Glutamatergic neuron (in vitro differentiated cells): ENCODE measurements around the gene SLC35G2. TPM values are rescaled to one million over a fixed set of nuclear protein-coding genes. Genes with fewer than 3 reads are reported as not detected.
"Not testable (repeated sequence)": the region's sequence is repeated elsewhere in the genome, so short reads cannot be mapped to it uniquely, and the experiment has no call there.

Experiments
- DNase-seq: peaks from one replicate; pipeline ENCODE4 v3.0.0; 2022
- H3K27ac Mint-ChIP-seq: one replicate; pipeline ENCODE4 v1.8.0; 2020; ENCODE audit warnings: mild to moderate bottlenecking, mixed read lengths, inconsistent platforms; ENCODE audit not compliant: unreplicated experiment
- H3K27me3 Mint-ChIP-seq: one replicate; pipeline ENCODE4 v1.8.0; 2020; ENCODE audit warnings: mild to moderate bottlenecking, moderate library complexity, mixed read lengths, inconsistent platforms; ENCODE audit not compliant: unreplicated experiment
- H3K36me3 Mint-ChIP-seq: one replicate; pipeline ENCODE4 v1.8.0; 2020; ENCODE audit warnings: mild to moderate bottlenecking, mixed read lengths, inconsistent platforms; ENCODE audit not compliant: unreplicated experiment
- H3K4me1 Mint-ChIP-seq: one replicate; pipeline ENCODE4 v1.8.0; 2020; ENCODE audit warnings: mild to moderate bottlenecking, low read depth, mixed read lengths, inconsistent platforms; ENCODE audit not compliant: unreplicated experiment
- H3K4me3 Mint-ChIP-seq: one replicate; pipeline ENCODE4 v1.8.0; 2020; ENCODE audit warnings: mild to moderate bottlenecking, mixed read lengths, inconsistent platforms; ENCODE audit not compliant: unreplicated experiment
- H3K9me3 Mint-ChIP-seq: one replicate; pipeline ENCODE4 v1.8.0; 2020; ENCODE audit warnings: mild to moderate bottlenecking, moderate library complexity, mixed read lengths, inconsistent platforms; ENCODE audit not compliant: unreplicated experiment
- total RNA-seq: library from RNA; stranded (reverse); fragmentation: NEBNext Ultra II Directional; extraction: Animal tissue kit (Norgen Biotek cat#: 25700); gene quantifications from one replicate; pipeline ENCODE4 v1.2.1, GENCODE V29; 2021; ENCODE audit not compliant: unreplicated experiment
- TF ChIP-seq, protein P1 (sequence below): fragments of 200-600 bp; sonication (generic); IDR thresholded peaks from one replicate; pipeline ENCODE4 v1.5.0; 2021; ENCODE audit not compliant: partially characterized antibody, unreplicated experiment

SLC35G2 gene
- total RNA-seq, 1 donor from 2014 or later: 22.6 TPM

DNA sequence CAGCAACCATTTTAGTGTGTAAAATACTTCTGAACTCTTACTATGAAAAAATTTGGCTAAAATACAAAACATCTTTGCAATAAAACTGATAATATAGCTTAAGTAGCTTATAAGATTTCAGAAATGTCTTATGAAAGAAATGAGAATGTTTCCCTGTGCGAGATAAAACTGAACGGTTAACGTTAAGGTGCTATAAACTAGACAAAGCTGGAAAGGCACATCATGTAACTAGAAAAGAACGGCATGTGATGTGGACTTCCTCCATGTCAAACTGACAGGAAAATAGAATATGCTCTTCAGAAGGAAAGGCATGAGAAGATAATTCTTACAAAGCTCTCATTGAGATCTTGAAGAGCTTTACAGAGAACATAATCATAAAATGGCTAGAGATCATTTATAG lies 79.6 kb downstream of the SLC35G2 start:
- no peaks in the 10 kb centered on the region for H3K27me3 Mint-ChIP-seq
- H3K27ac Mint-ChIP-seq: no peak overlapping the region
- TF ChIP-seq, protein P1, sequence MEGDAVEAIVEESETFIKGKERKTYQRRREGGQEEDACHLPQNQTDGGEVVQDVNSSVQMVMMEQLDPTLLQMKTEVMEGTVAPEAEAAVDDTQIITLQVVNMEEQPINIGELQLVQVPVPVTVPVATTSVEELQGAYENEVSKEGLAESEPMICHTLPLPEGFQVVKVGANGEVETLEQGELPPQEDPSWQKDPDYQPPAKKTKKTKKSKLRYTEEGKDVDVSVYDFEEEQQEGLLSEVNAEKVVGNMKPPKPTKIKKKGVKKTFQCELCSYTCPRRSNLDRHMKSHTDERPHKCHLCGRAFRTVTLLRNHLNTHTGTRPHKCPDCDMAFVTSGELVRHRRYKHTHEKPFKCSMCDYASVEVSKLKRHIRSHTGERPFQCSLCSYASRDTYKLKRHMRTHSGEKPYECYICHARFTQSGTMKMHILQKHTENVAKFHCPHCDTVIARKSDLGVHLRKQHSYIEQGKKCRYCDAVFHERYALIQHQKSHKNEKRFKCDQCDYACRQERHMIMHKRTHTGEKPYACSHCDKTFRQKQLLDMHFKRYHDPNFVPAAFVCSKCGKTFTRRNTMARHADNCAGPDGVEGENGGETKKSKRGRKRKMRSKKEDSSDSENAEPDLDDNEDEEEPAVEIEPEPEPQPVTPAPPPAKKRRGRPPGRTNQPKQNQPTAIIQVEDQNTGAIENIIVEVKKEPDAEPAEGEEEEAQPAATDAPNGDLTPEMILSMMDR: no peak
- peaks cover 14% of the 10 kb centered on the region for H3K36me3 Mint-ChIP-seq
- H3K4me3 Mint-ChIP-seq: no peak overlapping the region
- no peak for DNase-seq
- no peaks in the 10 kb centered on the region for H3K4me1 Mint-ChIP-seq
- H3K9me3 Mint-ChIP-seq: peaks cover 2% of the 10 kb centered on the region

DNA sequence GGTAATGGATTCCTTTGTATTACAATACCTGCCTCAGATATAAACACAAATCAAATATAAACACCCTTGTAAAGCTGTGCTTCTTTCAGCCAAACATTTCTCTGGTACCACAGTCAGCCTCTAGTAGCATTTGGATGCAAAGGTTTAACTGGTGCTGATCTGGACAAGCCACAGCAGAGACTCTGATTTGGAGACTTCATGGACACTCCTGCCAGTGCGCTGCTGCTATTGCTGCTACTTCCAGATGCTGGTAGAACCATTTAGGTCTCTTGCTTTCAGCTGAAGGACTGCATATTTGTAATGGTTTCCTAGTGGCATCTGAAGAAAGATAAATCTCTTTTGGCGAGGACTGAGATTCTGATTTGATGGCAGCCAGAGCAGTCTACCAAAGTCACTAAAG lies 80.0 kb downstream of the SLC35G2 start:
- Mint-ChIP-seq H3K36me3 (peaks cover 14% of the 10 kb centered on the region), H3K9me3 (peaks cover 2% of the 10 kb centered on the region), H3K27ac (no peak overlapping the region), H3K27me3 (no peaks in the 10 kb centered on the region), H3K4me3 (no peak overlapping the region), H3K4me1 (no peaks in the 10 kb centered on the region)
- TF ChIP-seq, protein P1: no peak
- DNase-seq: no peak

DNA sequence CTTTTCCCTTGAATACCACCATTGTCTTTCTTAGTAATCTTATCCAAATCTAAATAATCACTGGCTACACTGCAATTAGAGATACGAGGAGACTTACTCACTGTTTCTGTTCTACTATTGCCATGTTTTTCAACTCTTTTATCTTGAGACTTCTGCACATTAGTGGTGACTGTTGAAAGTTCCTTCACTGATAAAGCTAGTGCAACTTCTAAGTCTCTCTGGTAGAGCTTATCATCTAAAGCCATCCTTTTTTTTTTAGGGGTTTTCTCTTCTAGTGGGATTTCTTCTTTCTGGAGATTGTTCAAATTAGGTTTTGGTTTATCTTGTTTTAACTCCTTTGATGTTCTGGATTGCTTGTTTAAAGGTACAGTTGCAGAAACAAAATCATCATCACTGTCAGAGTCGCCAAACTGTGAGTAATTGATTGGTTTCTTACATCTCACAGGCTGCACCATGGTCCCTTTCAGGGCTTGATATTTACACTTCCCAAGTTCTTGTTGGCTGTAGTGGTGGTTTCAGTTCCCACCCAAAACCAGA lies 80.8 kb downstream of the SLC35G2 start:
- no peak overlapping the region for H3K27ac Mint-ChIP-seq
- H3K9me3 Mint-ChIP-seq: peaks cover 6% of the 10 kb centered on the region
- H3K4me3 Mint-ChIP-seq: no peak overlapping the region
- H3K27me3 Mint-ChIP-seq: no peaks in the 10 kb centered on the region
- no peaks in the 10 kb centered on the region for H3K4me1 Mint-ChIP-seq
- DNase-seq: no peak
- TF ChIP-seq, protein P1: no peak
- H3K36me3 Mint-ChIP-seq: peaks cover 14% of the 10 kb centered on the region

DNA sequence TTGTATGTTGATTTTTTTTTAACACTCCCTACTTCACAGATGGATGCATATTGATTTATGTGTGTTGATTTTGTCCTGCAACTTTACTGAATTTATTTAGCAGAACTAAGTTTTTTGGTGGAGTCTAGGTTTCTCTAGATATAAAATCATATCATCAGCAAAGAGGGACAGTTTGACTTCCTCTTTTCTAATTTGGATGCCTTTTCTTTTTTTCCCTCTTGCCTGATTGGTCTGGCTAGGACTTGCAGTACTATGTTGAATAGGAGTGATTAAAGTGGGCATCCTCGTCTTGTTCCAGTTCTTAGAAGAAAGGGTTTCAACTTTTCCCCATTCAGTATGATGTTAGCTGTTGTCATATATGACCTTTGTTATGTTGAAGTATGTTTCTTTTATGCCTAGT lies 81.8 kb downstream of the SLC35G2 start:
- not testable (repeated sequence) for H3K4me1 Mint-ChIP-seq, DNase-seq, H3K9me3 Mint-ChIP-seq, H3K27ac Mint-ChIP-seq, H3K4me3 Mint-ChIP-seq, H3K27me3 Mint-ChIP-seq
- peaks cover 15% of the 10 kb centered on the region for H3K36me3 Mint-ChIP-seq

DNA sequence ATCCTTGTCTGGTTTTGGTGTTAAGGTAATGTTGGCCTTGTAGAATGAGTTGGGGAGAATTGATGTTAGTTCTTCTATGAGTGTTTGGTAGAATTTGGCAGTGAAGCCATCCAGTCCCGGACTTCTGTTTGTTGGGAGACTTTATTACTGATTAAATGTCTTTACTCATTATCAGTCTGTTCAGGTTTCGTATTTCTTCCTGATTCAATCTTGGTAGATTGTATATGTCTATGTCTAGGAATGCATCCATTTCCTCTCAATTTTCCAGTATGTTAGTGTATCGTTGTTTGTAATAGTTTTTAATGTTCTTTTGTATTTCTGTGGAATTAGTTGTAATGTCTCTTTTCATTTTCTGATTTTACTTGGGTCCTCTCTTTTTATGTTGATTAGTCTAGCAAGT lies 82.5 kb downstream of the SLC35G2 start:
- peaks cover 8% of the 10 kb centered on the region for H3K9me3 Mint-ChIP-seq
- peaks cover 18% of the 10 kb centered on the region for H3K36me3 Mint-ChIP-seq
- H3K27me3 Mint-ChIP-seq: no peaks in the 10 kb centered on the region
- TF ChIP-seq, protein P1: no peak
- no peaks in the 10 kb centered on the region for H3K4me1 Mint-ChIP-seq
- H3K4me3 Mint-ChIP-seq: no peak overlapping the region
- no peak for DNase-seq
- H3K27ac Mint-ChIP-seq: no peak overlapping the region

DNA sequence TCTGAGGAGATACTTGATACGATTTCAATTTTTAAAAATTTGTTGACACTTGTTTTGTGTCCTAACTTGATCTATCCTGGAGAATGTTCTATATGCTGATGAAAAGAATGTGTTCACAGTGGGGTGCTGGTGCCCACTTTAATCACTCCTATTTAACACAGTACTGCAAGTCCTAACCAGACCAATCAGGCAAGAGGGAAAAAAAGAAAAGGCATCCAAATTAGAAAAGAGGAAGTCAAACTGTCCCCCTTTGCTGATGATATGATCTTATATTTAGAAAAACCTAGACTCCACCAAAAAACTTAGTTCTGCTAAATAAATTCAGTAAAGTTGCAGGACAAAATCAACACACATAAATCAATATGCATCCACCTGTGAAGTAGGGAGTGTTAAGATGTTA lies 83.6 kb downstream of the SLC35G2 start:
- H3K4me3 Mint-ChIP-seq, H3K4me1 Mint-ChIP-seq, DNase-seq, H3K27ac Mint-ChIP-seq, H3K9me3 Mint-ChIP-seq, H3K27me3 Mint-ChIP-seq: not testable (repeated sequence)
- H3K36me3 Mint-ChIP-seq: peaks cover 18% of the 10 kb centered on the region
